ENCODE results near the gene CEP41. TPM values are rescaled to one million over a fixed set of nuclear protein-coding genes. Genes with fewer than 3 reads are reported as not detected.
A peak's percentile ranks its signal among the peaks of the same experiment; 100 is the strongest.

Gene CEP41
- total RNA-seq, 1 donor from 2014 or later = 34.7 TPM

DNA sequence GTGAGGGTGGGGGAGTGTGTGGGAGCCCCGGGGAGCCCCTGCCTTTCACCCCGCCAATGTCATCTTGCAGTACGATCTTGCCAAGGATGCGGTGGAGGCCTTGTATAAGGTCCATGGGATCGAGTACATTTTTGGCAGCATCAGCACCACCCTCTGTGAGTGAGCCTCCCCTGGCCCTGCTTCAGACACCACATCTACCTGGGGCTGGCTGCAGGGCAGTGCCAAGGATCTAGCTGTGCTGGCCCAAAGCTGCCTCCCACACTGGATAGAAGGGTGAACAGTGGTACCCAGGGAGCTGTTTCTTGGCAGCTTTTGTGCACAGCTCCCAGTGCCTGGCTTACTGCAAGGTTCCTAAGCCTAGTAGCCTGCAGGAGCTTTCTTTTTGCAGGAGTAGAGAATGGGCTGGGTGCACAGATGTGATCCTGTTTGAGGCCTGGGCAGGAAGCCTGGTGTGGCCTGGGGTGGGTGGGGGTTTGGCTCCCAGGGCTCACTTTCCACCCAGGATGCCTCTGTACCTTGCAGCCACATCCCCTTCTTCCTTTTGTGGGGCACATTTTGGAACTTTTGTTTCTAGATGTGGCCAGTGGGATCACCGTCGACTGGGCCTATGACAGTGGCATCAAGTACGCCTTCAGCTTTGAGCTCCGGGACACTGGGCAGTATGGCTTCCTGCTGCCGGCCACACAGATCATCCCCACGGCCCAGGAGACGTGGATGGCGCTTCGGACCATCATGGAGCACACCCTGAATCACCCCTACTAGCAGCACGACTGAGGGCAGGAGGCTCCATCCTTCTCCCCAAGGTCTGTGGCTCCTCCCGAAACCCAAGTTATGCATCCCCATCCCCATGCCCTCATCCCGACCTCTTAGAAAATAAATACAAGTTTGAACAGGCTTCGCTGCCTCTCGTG, 72.7 kb downstream of the CEP41 start:
- TF ChIP-seq, protein P1, sequence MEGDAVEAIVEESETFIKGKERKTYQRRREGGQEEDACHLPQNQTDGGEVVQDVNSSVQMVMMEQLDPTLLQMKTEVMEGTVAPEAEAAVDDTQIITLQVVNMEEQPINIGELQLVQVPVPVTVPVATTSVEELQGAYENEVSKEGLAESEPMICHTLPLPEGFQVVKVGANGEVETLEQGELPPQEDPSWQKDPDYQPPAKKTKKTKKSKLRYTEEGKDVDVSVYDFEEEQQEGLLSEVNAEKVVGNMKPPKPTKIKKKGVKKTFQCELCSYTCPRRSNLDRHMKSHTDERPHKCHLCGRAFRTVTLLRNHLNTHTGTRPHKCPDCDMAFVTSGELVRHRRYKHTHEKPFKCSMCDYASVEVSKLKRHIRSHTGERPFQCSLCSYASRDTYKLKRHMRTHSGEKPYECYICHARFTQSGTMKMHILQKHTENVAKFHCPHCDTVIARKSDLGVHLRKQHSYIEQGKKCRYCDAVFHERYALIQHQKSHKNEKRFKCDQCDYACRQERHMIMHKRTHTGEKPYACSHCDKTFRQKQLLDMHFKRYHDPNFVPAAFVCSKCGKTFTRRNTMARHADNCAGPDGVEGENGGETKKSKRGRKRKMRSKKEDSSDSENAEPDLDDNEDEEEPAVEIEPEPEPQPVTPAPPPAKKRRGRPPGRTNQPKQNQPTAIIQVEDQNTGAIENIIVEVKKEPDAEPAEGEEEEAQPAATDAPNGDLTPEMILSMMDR (IDR thresholded peaks at IDR 0.05; ENCODE audit: partially characterized antibody, unreplicated experiment) = no peak
- Mint-ChIP-seq H3K4me1 (ENCODE audit: low read depth, unreplicated experiment) (peaks cover 30% of the 10 kb centered on the region), H3K27ac (ENCODE audit: unreplicated experiment) (peak overlapping the region; percentile 38), H3K36me3 (ENCODE audit: unreplicated experiment) (peaks cover 9% of the 10 kb centered on the region), H3K4me3 (ENCODE audit: unreplicated experiment) (no peak overlapping the region), H3K27me3 (ENCODE audit: unreplicated experiment) (no peaks in the 10 kb centered on the region), H3K9me3 (ENCODE audit: unreplicated experiment) (peaks cover 8% of the 10 kb centered on the region)
- no peak for DNase-seq

DNA sequence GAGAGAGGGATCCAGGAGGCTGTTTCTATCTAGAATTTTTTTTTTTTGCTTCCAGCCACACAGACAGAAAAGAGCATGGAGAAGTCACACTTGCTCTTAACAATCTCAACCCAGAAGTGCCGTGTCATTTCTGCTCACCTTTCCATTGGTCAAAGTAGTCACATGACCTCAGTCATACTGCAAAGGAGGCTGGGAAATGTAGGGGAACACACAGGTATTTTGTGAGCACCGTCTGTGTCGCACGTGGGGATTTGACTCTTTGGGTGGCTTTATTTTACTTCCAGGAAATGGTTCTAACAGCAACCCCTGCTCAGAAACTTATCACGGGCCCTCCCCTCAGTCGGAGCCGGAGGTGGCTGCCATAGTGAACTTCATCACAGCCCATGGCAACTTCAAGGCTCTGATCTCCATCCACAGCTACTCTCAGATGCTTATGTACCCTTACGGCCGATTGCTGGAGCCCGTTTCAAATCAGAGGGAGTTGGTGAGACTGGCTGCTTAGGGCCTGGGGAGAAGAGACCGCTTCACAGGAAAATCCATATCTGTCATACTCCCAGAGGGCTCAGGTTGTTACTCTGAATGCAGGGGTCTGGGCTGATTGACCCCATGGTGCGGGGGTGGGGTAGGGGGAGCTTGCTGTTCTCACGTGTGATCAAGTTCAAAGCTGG, 73.6 kb downstream of the CEP41 start:
- Mint-ChIP-seq H3K9me3 (ENCODE audit: unreplicated experiment) (peaks cover 6% of the 10 kb centered on the region), H3K36me3 (ENCODE audit: unreplicated experiment) (peaks cover 5% of the 10 kb centered on the region), H3K4me3 (ENCODE audit: unreplicated experiment) (peak overlapping the region; percentile 47), H3K27ac (ENCODE audit: unreplicated experiment) (peak overlapping the region; percentile 69), H3K4me1 (ENCODE audit: low read depth, unreplicated experiment) (peaks cover 30% of the 10 kb centered on the region), H3K27me3 (ENCODE audit: unreplicated experiment) (no peaks in the 10 kb centered on the region)
- no peak for DNase-seq
- TF ChIP-seq, protein P1 (IDR thresholded peaks at IDR 0.05; ENCODE audit: partially characterized antibody, unreplicated experiment) = no peak

DNA sequence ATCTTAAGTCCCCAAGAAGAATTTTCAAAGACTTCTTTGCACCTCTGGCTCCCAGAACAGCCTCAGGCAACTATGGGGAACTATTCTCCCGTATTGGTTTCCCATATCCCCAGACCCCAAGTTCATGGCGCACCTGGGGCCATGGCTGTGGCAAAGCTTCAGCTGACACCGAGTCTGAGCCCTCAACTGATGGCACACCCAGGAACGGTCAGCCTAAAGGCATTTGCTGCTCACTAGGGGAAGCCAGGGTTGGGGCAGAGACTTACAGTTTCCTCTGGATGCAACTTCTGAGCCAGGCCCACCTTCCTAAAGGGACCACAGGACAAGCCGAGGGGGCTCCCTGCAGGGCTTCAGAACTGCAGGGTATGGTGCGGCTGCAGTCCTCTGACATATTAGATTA, 74.3 kb downstream of the CEP41 start:
- peak overlapping the region; percentile 61 for H3K4me3 Mint-ChIP-seq (ENCODE audit: unreplicated experiment)
- peaks cover 30% of the 10 kb centered on the region for H3K4me1 Mint-ChIP-seq (ENCODE audit: low read depth, unreplicated experiment)
- H3K9me3 Mint-ChIP-seq (ENCODE audit: unreplicated experiment) = peaks cover 6% of the 10 kb centered on the region
- no peak for DNase-seq
- H3K27me3 Mint-ChIP-seq (ENCODE audit: unreplicated experiment) = no peaks in the 10 kb centered on the region
- TF ChIP-seq, protein P1 (IDR thresholded peaks at IDR 0.05; ENCODE audit: partially characterized antibody, unreplicated experiment) = no peak
- no peaks in the 10 kb centered on the region for H3K36me3 Mint-ChIP-seq (ENCODE audit: unreplicated experiment)
- peak overlapping the region; percentile 91 for H3K27ac Mint-ChIP-seq (ENCODE audit: unreplicated experiment)

DNA sequence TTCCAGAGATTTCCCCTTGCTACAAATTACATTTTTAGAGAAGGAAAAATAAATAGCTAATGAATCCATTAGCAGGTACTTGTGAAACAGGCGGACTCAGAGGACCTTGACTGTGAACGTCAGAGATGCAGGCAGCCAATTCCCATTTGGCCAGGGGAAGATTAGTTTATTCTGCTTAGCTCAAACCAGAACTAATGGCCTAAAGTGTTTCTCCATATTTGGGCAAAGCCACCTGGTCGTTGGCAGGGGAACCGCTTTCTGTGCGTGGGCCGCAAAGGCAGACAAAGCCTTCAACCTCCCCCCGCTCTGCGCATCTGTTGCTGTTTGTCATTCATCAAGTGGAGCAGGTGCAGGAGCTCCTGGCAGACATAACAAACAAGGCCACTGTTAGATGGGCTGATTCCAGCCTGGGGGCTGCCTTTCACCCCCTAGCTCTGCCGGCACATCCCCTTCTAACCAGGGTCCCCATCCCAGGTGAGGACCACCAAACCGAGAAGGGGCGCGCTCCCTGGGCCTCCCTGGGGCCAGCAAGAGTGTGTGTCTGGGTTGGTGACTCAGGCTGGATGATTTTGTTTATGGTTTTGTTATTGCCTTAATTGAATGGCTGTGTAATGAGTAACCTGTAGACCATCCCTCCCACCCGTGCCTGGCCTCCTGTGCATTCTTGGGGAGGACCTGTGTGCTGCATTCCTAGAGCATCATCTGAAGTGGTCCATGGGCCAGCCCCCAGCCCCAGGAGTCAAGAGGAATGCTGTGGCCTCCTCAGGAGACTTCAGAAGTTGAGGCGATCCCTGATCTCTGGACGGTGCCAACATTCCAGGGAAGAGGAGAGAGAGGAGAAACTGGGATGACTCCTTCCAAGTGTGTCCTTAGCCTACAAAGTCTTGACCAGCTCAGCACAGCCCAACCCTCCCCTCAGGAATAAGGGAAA, 75.0 kb downstream of the CEP41 start:
- H3K4me1 Mint-ChIP-seq (ENCODE audit: low read depth, unreplicated experiment) = peaks cover 30% of the 10 kb centered on the region
- no peaks in the 10 kb centered on the region for H3K36me3 Mint-ChIP-seq (ENCODE audit: unreplicated experiment)
- TF ChIP-seq, protein P1 (IDR thresholded peaks at IDR 0.05; ENCODE audit: partially characterized antibody, unreplicated experiment) = no peak
- H3K9me3 Mint-ChIP-seq (ENCODE audit: unreplicated experiment) = peaks cover 6% of the 10 kb centered on the region
- H3K27me3 Mint-ChIP-seq (ENCODE audit: unreplicated experiment) = no peaks in the 10 kb centered on the region
- DNase-seq = peak; percentile 85
- peak overlapping the region; percentile 91 for H3K27ac Mint-ChIP-seq (ENCODE audit: unreplicated experiment)
- peak overlapping the region; percentile 72 for H3K4me3 Mint-ChIP-seq (ENCODE audit: unreplicated experiment)
